Pancreas (tissue), 10 donors: Measurements from ENCODE around the gene MPC1. TPM values are rescaled to one million over a fixed set of nuclear protein-coding genes. Genes with fewer than 3 reads are reported as not detected.

Source experiments
- ATAC-seq, 4 donors: fragments of 200-7000 bp; cut with Tn5 transposase; one replicate each; pipeline versions ENCODE4 v1.8.0 to v1.9.1; 2020; ENCODE audit warnings: mild to moderate bottlenecking in 4 of 4, moderate library complexity in 4 of 4
- DNase-seq, 6 donors: peaks; one replicate each; pipeline ENCODE4 v3.0.0-alpha.2; 2020
- FAIRE-seq: peaks from 2 replicates; lab custom pipeline; 2012; peaks lifted over from hg19 to GRCh38; lab: Jason Lieb, UNC
- H3K27ac ChIP-seq, 4 donors: fragments of 200-600 bp; sonication (generic); 1 replicate in 3 of 4; 2 replicates in 1 of 4; pipeline versions ENCODE4 v1.5.0 to v1.8.0; 2020
- H3K27me3 ChIP-seq, 4 donors: fragments of 200-600 bp; one replicate each; pipeline ENCODE4 v1.8.0; 2021
- H3K36me3 ChIP-seq, 3 donors: fragments of 200-600 bp; sonication (generic) in 1 of 3; one replicate each; pipeline versions ENCODE4 v1.5.0 to v1.8.0; 2020 to 2021
- H3K4me1 ChIP-seq, 3 donors: fragments of 200-600 bp; one replicate each; pipeline ENCODE4 v1.8.0; 2021
- H3K4me3 ChIP-seq, 4 donors: fragments of 200-600 bp; sonication (generic) in 2 of 4; one replicate each; pipeline versions ENCODE4 v1.5.0 to v1.8.0; 2020 to 2021
- H3K9me3 ChIP-seq, 4 donors: fragments of 200-600 bp; one replicate each; pipeline ENCODE4 v1.8.0; 2021
- CTCF ChIP-seq, 4 donors: fragments of 200-600 bp; sonication (generic) in 3 of 4; IDR thresholded peaks; one replicate each; pipeline versions ENCODE4 v1.5.0 to v1.8.0; 2021; ENCODE audit warnings: antibody characterized with exemption in 4 of 4
- WGBS, 2 donors: extraction: QIAGEN DNeasy Blood & Tissue Kit; methylation state at CpG; one replicate each; pipeline ENCODE4 v1.1.7; 2013; 5-methylcytosine and 5-hydroxymethylcytosine counted together
- intact Hi-C, 3 donors: fragments of 100-400 bp; cut with DNase I; formaldehyde crosslinking; loops; one replicate each; pipeline versions ENCODE4 v1.11.1 to v1.14.2; 2022
- polyA plus RNA-seq, 2 donors: library from polyadenylated mRNA; stranded (reverse); fragments of 200-250 nt; gene quantifications; one replicate each; pipeline ENCODE4 v1.2.3, GENCODE V29; 2013
- total RNA-seq, 6 donors: library from RNA; stranded (reverse); fragmentation: NEBNext Ultra II Directional in 4 of 6; extraction: Animal tissue kit (Norgen Biotek cat#: 25700) in 4 of 6; gene quantifications; one replicate each; pipeline versions ENCODE4 v1.2.1 to v1.2.4, GENCODE V29; 2021 to 2023
- donor health status: healthy with polysubstance abuse.
- donor health status: DM: no; HTN: no; CAD: no; lungs with moderate emphysema.
- donor health status: DM: no; HTN: no; CAD: no.
- donor health status: control.
- donor health status: control.
- donor health status: Bipolar disorder and iron deficiency.
- donor health status: DM: yes; HTN: yes; CAD: no.
- donor health status: DM: no; HTN: no; CAD: no.
- donor health status: DM: no; HTN: no; CAD: no.
- donor health status: DM: yes; HTN: yes; CAD: no.

The MPC1 gene
- total and polyA plus RNA-seq, 8 donors, result 17.0 to 56.3 (median 26.8) TPM

- Histone ChIP-seq H3K4me1 (peaks cover 13 to 20% (median 14%) of the 10 kb centered on the region in 3 donors), H3K36me3 (no peaks in the 10 kb centered on the region), H3K27me3 (no peaks in the 10 kb centered on the region), H3K4me3 (peak overlapping the region; percentile 88 to 100 (median 92)), H3K27ac (peak overlapping the region; percentile 75 to 89 (median 83)), H3K9me3 (no peaks in the 10 kb centered on the region)
- ATAC-seq (peak; percentile 8 to 34 (median 18)), DNase-seq (no peak), FAIRE-seq (no peak)
- no peak for TF ChIP-seq CTCF (IDR thresholded peaks at IDR 0.05)
- 0 to 1% methylated on average over 16 of the region's 16 CpGs for WGBS, 2 donors
- intact Hi-C loops, result no loop called here
Observed at GRCh38 chr6:166341977-166342348, 40.8 kb downstream of the MPC1 start.

GRCh38 chr6:166341464-166341863, 41.3 kb downstream of the MPC1 start:
- DNase-seq (no peak), ATAC-seq (no peak), FAIRE-seq (no peak)
- Histone ChIP-seq H3K9me3 (no peaks in the 10 kb centered on the region), H3K36me3 (no peaks in the 10 kb centered on the region), H3K4me3 (peak overlapping the region; percentile 88 to 100 (median 92)), H3K27me3 (no peaks in the 10 kb centered on the region), H3K27ac (no peak overlapping the region), H3K4me1 (peaks cover 13 to 20% (median 14%) of the 10 kb centered on the region in 3 donors)
- intact Hi-C loops, result no loop called here
- 25 to 38% methylated on average over 7 of the region's 7 CpGs for WGBS, 2 donors
- no peak for TF ChIP-seq CTCF (IDR thresholded peaks at IDR 0.05)

GRCh38 chr6:166338854-166339253, 43.9 kb downstream of the MPC1 start:
- H3K27me3 ChIP-seq, result no peaks in the 10 kb centered on the region
- ATAC-seq (no peak), DNase-seq (no peak), FAIRE-seq (no peak)
- H3K27ac ChIP-seq, result no peak overlapping the region
- no peaks in the 10 kb centered on the region for H3K36me3 ChIP-seq
- no peak overlapping the region for H3K4me3 ChIP-seq
- intact Hi-C loops, result no loop called here
- TF ChIP-seq CTCF (IDR thresholded peaks at IDR 0.05), result no peak
- 95 to 98% methylated on average over 9 of the region's 9 CpGs for WGBS, 2 donors
- H3K4me1 ChIP-seq, result peaks cover 13 to 20% (median 14%) of the 10 kb centered on the region in 3 donors
- no peaks in the 10 kb centered on the region for H3K9me3 ChIP-seq

DNA sequence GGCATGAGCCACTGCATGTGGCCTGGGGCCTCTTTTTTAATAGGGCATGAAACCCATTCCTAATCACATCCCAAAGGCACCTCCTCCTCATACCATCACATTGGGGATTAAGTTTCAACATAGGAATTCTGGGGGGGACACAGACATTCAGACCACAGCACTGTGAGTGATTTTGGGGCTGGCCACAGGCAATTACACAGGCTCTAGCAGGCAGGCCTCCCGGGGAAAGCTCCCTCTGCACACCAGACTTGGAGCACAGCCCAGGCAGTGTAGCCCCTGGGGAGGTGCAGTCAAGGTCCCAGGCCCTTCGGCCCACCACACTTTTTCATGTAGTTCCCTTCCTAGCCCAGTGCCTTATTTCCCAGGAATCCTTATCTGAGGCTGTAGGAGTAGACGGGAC, 45.9 kb downstream of the MPC1 start:
- FAIRE-seq (no peak), DNase-seq (no peak), ATAC-seq (no peak)
- peaks cover 13 to 20% (median 17%) of the 10 kb centered on the region in 3 donors for H3K4me1 ChIP-seq
- no peak for TF ChIP-seq CTCF (IDR thresholded peaks at IDR 0.05)
- no peak overlapping the region for H3K4me3 ChIP-seq
- no peaks in the 10 kb centered on the region for H3K27me3 ChIP-seq
- no peaks in the 10 kb centered on the region for H3K36me3 ChIP-seq
- H3K9me3 ChIP-seq, result no peaks in the 10 kb centered on the region
- WGBS, 2 donors, result 74 to 93% methylated on average over 3 of the region's 3 CpGs
- intact Hi-C loops, result no loop called here
- no peak overlapping the region for H3K27ac ChIP-seq

DNA sequence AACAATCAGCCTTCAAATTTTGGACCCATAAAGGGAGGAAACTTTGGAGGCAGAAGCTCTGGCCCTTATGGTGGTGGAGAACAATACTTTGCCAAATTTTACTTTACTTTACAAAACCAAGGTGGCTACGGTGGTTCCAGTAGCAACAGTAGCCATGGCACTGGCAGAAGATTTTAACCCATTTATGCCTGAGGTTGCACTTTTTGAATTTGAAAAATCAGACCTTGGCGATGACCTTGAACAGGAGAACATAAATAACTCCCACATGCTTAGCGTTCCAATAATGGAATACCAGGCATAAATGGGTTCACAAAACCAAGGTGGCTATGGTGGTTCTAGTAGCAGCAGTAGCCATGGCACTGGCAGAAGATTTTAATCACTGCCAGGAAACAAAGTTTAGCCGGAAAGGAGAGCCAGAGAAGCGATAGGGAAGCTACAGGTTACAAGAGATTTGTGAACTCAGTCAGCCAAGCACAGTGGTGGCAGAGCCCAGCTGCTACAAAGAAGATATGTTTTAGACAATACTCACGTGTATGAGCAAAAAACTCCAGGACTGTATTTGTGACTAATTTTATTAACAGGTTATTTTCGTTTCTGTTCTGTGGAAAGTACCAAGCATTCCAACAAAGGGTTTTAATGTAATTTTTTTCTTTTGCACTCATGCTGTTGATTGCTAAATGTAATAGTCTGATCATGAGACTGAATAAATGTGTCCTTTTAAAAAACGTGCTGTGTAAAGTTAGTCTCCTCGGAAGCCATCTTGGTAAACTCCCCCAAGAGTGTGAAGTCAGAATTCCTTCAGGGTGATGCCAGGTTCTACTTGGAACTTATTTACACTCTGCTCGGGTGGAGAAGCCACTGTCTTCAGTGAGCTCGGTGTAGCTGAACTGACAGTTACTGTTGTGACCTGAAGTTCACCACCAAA, 47.1 kb downstream of the MPC1 start:
- TF ChIP-seq CTCF (IDR thresholded peaks at IDR 0.05), result no peak

More for the DNA sequence above, 47.1 kb downstream of the MPC1 start:
- Histone ChIP-seq H3K4me1 (peaks cover 11 to 19% (median 11%) of the 10 kb centered on the region in 3 donors), H3K4me3 (no peak overlapping the region), H3K9me3 (no peaks in the 10 kb centered on the region), H3K36me3 (no peaks in the 10 kb centered on the region), H3K27ac (no peak overlapping the region), H3K27me3 (no peaks in the 10 kb centered on the region)
- no peak for DNase-seq
- ATAC-seq, result no peak
- 83 to 88% methylated on average over 11 of the region's 11 CpGs for WGBS, 2 donors
- no peak for FAIRE-seq
- intact Hi-C loops, result no loop called here
